Vagina (tissue), 2 donors: ENCODE measurements around the gene FADS6.
A peak's percentile ranks its signal among the peaks of the same experiment; 100 is the strongest.

Source experiments
- CTCF ChIP-seq, 3 experiments: fragments of 450-650 bp in 2 of 3; fragments of 200-600 bp in 1 of 3; sonication (generic) in 1 of 3; IDR thresholded peaks; one replicate each; pipeline ENCODE4 v1.5.1; 2017 to 2019; ENCODE audit warnings: antibody characterized with exemption in 3 of 3, mild to moderate bottlenecking in 2 of 3, moderate library complexity in 2 of 3
- POLR2A ChIP-seq, 2 donors: fragments of 450-650 bp; IDR thresholded peaks; one replicate each; pipeline ENCODE4 v1.6.1; 2017; ENCODE audit warnings: antibody characterized with exemption in 2 of 2, mild to moderate bottlenecking in 2 of 2, moderate library complexity in 2 of 2

GRCh38 chr17:74872313-74873036, 21.0 kb downstream of the FADS6 start, which contains the start of gene FDXR:
- TF ChIP-seq POLR2A (IDR thresholded peaks at IDR 0.05) (peak in 1 of 2 donors; percentile 55), CTCF (IDR thresholded peaks at IDR 0.05) (no peak)
